Skeletal muscle satellite cell (primary cell): ENCODE measurements around the gene CREB3L1.
A peak's percentile ranks its signal among the peaks of the same experiment; 100 is the strongest.

Experiments used
- H3K27me3 ChIP-seq: 2 replicates; pipeline ENCODE4 v1.7.0; 2013; ENCODE audit warnings: low read length; ENCODE audit not compliant: control insufficient read depth, insufficient read depth
- H3K36me3 ChIP-seq: 2 replicates; pipeline ENCODE4 v1.7.0; 2013; ENCODE audit warnings: mild to moderate bottlenecking, control low read depth, low read length; ENCODE audit not compliant: insufficient read depth
- H3K4me1 ChIP-seq: 2 replicates; pipeline ENCODE4 v1.7.0; 2013; ENCODE audit warnings: low read length; ENCODE audit not compliant: control insufficient read depth, insufficient read depth
- H3K4me2 ChIP-seq: 2 replicates; pipeline ENCODE4 v1.7.0; 2013; ENCODE audit warnings: mild to moderate bottlenecking, low read length
- H3K4me3 ChIP-seq: 2 replicates; pipeline ENCODE4 v1.7.0; 2013; ENCODE audit warnings: low read length
- H3K9ac ChIP-seq: 2 replicates; pipeline ENCODE4 v1.7.0; 2013; ENCODE audit warnings: mild to moderate bottlenecking, low read depth, low read length, moderate library complexity
- H3K9me3 ChIP-seq: replicated peaks from 2 replicates; pipeline ENCODE4 v1.7.0; 2013; ENCODE audit warnings: mild to moderate bottlenecking, control low read depth, low read length

CREB3L1 gene

DNA sequence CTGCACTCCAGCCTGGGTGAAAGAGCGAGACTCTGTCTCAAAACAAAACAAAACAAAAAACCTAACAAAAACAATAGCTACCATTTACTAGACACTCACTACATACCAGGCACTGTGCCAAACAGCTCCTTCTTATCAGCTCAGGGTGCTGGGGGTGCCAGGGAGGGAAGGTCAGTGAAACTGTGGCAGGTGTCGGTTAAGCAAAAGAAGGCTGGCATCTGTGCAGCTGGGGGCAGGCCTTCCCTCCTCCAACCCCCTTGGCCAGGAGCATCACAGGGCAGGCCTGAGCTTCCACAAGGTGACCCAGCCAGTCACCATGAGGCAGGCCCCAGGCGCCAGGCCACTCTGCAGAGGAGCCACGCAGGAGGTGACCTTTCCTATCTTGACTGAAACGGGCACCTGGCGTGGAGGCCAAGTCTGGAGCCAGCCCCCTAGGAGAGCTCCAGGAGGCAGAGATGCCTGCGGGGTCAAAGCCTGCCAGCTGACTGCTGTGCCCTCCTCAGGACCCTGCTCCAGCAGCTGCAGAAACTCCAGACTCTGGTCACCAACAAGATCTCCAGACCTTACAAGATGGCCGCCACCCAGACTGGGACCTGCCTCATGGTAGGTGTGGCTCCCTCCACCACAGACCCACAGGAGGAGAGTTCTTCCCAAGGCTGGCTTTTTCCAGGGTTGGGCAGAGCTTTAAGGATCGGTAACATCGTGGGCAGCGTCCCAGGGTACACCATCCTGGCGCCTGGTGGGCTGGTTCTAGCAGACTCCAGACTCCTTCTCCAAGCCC is 38.5 kb downstream of the CREB3L1 start:
- Histone ChIP-seq H3K27me3 (no peaks in the 10 kb centered on the region), H3K4me1 (no peaks in the 10 kb centered on the region), H3K36me3 (peaks cover 75% of the 10 kb centered on the region), H3K9me3 (no peaks in the 10 kb centered on the region), H3K4me2 (no peak overlapping the region), H3K9ac (no peak overlapping the region), H3K4me3 (no peak overlapping the region)

DNA sequence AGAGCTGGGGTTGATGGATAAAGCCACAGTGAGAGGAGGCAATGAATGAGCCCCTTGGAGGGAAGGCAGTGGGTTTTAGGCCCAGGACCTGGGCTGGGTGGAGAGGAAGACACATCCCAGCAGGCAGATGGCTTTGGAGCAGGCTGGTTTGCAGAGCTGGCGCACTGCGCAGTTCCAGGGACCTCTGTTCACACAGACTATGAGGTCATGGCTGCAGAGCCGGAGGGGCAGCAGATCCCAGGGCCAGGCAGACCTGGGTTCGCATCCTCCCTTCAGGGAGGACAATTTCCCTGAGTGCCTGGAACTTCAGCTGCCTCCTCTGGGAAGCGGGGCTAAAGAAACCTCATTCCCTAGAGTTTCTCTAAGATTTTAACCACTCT is 41.6 kb downstream of the CREB3L1 start:
- no peak overlapping the region for H3K4me3 ChIP-seq
- no peaks in the 10 kb centered on the region for H3K27me3 ChIP-seq
- peaks cover 68% of the 10 kb centered on the region for H3K36me3 ChIP-seq
- H3K9ac ChIP-seq = no peak overlapping the region
- no peaks in the 10 kb centered on the region for H3K4me1 ChIP-seq
- H3K4me2 ChIP-seq = no peak overlapping the region
- no peaks in the 10 kb centered on the region for H3K9me3 ChIP-seq

DNA sequence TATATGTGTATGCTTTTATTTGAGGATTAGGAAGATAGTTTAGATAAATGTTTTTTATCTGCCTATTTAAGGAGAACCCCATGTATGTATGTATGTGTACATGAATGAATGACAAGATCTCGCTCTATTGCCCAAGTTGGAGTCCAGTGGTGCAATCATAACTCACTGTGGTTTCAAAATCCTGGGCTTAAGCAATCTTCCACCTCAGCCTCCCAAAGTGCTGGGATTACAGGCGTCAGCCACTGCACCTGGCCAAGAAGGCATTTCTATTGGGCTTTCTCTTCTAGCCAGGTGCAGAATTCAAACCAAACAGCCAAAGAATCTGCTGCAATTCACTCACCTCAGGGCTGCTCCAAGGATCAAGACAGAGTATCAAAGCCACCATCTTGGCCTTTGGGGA is 44.3 kb downstream of the CREB3L1 start:
- no peaks in the 10 kb centered on the region for H3K9me3 ChIP-seq
- H3K9ac ChIP-seq = no peak overlapping the region
- no peak overlapping the region for H3K4me3 ChIP-seq
- peaks cover 56% of the 10 kb centered on the region for H3K36me3 ChIP-seq
- no peaks in the 10 kb centered on the region for H3K4me1 ChIP-seq
- H3K27me3 ChIP-seq = no peaks in the 10 kb centered on the region
- H3K4me2 ChIP-seq = no peak overlapping the region

DNA sequence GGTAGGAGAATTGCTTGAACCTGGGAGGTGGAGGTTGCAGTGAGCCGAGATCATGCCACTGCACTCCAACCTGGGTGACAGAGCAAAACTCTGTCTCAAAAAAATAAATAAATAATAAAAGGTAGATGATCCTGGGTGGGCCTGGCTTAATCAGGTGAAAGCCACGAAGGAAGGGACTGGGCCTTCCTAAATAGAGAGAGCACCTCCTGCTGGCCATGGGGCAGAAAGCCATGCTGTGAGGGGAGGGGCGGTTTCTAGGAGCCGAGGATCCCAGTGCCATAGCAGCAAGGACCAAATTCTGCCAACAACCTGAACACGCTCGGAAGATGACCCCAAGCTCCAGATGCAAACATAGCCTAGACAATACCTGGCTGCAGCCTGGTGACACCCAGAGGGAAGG is 45.3 kb downstream of the CREB3L1 start:
- Histone ChIP-seq H3K36me3 (peaks cover 46% of the 10 kb centered on the region), H3K27me3 (peaks cover 3% of the 10 kb centered on the region), H3K4me3 (no peak overlapping the region), H3K9me3 (no peaks in the 10 kb centered on the region), H3K4me2 (no peak overlapping the region), H3K9ac (no peak overlapping the region), H3K4me1 (no peaks in the 10 kb centered on the region)

DNA sequence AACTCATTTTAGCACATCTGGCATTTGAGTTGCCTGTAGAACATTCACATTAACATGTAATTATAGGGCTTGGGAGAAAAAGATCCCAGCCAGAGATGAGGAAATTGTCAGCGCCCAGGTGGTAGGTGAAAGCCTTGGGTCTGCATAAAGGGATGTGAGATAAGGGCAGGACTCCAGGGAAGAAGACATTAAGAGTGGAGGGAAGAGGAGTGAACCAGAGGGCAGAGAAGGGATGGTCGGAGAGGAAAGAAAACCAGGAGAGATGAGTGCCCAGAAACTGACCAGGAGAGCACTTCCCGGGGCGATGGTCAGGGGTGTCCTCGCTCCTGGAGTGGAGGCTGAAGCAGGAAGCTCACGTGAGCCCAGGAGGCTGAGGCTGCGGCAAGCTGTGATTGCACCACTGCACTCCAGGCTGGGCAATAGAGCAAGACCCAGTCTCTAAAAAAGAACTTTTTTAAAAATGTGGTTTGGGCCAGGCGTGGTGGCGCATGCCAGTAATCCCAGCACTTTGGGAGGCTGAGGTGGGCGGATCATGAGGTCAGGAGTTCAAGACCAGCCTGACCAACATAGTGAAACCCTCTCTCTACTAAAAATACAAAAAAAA is 49.5 kb downstream of the CREB3L1 start:
- no peak overlapping the region for H3K4me3 ChIP-seq

DNA sequence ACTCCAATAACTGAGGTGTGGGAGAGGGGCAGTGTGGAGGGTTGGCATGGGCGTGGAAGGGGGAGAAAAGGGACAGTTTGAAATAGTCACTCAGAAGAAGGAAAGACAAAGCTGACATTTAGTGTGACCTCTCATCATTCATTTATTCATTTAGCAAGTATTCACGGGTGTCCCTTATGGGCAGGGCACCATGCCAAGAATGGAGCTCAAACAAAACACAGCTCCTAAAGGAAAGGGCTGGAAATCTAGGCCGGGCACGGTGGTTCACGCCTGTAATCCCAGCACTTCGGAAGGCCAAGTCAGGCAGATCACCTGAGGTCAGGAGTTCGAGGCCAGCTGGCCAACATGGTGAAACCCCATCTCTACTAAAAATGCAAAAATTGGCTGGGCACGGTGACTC is 50.4 kb downstream of the CREB3L1 start:
- Histone ChIP-seq H3K4me2 (no peak overlapping the region), H3K4me1 (peaks cover 5% of the 10 kb centered on the region), H3K36me3 (no peaks in the 10 kb centered on the region), H3K9ac (no peak overlapping the region), H3K9me3 (no peaks in the 10 kb centered on the region), H3K27me3 (peaks cover 40% of the 10 kb centered on the region), H3K4me3 (no peak overlapping the region)

More for the DNA sequence above, 49.5 kb downstream of the CREB3L1 start:
- Histone ChIP-seq H3K36me3 (peaks cover 5% of the 10 kb centered on the region), H3K4me1 (no peaks in the 10 kb centered on the region), H3K27me3 (peaks cover 32% of the 10 kb centered on the region), H3K9me3 (no peaks in the 10 kb centered on the region), H3K9ac (no peak overlapping the region), H3K4me2 (no peak overlapping the region)

DNA sequence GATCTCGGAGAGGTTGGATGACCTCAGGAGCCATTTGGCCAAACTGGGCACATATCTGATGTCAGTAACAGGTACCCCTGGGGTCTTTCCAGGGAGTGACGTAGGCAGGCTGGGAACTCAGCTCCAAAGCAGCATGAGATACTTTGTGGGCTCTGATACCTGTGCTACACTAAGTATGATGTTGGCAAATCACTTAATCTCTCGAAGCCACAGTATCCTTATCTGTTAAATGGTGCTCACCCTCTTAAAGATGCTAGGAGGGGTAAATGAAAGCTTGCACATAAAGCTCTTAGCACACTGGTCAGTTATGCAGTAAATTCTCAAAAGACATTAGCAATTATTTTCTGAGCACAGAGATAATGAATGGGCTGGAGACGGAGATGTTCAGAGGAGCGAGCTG is 52.7 kb downstream of the CREB3L1 start:
- Histone ChIP-seq H3K27me3 (peaks cover 57% of the 10 kb centered on the region), H3K4me3 (no peak overlapping the region), H3K4me1 (peaks cover 12% of the 10 kb centered on the region), H3K9ac (no peak overlapping the region), H3K36me3 (no peaks in the 10 kb centered on the region), H3K4me2 (no peak overlapping the region), H3K9me3 (no peaks in the 10 kb centered on the region)

DNA sequence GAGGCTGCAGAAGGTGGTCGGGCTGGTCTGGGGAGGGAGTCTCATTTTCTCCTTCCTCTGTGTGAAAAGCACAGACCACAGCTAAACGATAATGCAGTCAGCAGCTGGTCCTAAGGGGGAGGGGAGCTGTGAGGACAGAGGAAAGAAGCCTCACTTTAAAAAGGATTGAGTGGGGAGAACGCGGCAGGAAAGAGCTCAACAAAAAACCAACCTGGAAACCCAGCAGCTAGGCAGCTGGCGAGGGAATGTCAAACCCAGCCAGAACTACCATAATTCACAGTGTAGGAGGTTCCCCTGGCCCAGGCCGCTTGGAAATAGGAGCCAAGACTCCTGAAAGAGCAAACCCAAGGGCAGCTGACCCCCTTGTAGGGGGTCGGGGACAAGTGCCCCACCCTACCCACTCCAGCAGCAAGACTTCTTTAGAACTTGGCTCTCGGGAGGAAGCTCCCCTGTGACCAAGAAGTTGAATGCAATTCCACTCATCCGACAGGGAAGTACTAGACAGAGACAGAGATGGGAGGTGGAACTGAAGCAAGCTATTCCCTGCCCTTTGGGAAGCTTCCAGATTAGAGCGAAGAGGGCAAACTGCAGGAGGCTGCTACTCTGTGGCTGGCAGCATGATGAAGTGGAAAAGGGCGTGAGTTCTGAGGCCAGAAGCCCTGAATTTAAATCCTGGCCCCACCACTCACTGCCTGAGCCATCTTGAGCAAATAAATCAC is 53.3 kb downstream of the CREB3L1 start:
- no peak overlapping the region for H3K4me3 ChIP-seq
- no peaks in the 10 kb centered on the region for H3K36me3 ChIP-seq
- peaks cover 12% of the 10 kb centered on the region for H3K4me1 ChIP-seq
- H3K4me2 ChIP-seq = no peak overlapping the region
- H3K27me3 ChIP-seq = peaks cover 57% of the 10 kb centered on the region
- H3K9me3 ChIP-seq = no peaks in the 10 kb centered on the region
- no peak overlapping the region for H3K9ac ChIP-seq

DNA sequence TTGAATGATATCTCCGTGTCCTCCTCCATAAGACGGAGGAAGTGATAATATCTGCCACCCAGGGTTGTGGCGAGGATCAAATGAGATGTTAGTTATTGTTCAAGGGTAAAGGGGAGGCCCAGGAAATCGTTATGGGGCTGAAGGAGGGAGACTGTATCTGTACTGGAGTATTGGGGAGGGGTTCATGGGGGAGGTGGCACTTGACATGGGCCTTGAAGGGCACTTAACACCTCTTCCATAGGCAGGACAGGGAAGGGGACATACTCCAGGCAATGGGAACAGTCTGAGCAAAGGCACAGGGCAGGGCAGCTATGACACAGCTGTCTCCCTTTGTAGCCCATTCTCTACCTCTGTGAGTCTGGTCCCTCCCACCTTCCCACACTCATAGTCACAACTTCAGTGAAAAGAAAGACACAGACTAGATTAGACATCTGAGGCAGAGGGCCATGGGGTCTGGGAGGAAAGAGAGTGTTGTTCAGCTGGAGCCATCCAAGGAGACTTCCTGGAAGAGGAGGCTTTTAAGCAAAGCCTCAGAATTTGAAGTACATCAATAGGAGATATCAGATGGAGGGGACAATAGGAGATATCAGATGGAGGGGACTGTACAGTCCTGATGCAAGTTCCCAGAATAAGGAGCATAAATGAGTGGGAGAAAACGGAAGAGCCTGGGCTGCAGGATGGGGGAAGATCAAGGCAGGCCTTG is 54.0 kb downstream of the CREB3L1 start:
- Histone ChIP-seq H3K4me2 (no peak overlapping the region), H3K9me3 (no peaks in the 10 kb centered on the region), H3K27me3 (peaks cover 57% of the 10 kb centered on the region), H3K36me3 (no peaks in the 10 kb centered on the region), H3K9ac (no peak overlapping the region), H3K4me1 (peaks cover 12% of the 10 kb centered on the region), H3K4me3 (no peak overlapping the region)

DNA sequence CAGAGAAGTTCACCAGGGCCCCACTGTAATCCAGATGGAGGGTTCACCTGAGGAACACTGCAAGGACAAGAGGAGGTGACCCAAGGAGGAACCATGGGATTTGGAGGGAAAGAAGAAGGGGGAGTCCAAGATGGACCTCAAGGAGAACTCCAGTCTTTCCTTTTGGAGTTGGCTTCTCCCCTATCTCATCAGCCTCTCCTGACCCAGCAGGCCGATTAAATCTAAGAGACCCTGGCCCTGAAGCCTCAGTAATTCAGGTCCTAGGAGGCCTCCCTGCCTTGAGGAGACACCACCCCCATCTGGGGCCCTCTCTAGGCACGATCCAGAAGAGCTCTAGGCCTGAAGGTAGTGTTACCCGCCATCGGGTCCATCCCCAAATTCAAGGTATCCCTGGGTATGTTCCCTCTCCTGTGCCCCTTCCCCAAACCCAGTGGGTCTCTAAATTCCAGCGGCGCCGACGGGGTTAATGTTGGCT is 54.7 kb downstream of the CREB3L1 start:
- Histone ChIP-seq H3K9ac (no peak overlapping the region), H3K36me3 (no peaks in the 10 kb centered on the region), H3K4me1 (peaks cover 12% of the 10 kb centered on the region), H3K4me3 (peak overlapping the region; percentile 59), H3K4me2 (peak overlapping the region; percentile 77), H3K27me3 (peaks cover 57% of the 10 kb centered on the region), H3K9me3 (no peaks in the 10 kb centered on the region)
